ENCODE results near the gene SUGCT. TPM values are rescaled to one million over a fixed set of nuclear protein-coding genes. Genes with fewer than 3 reads are reported as not detected.
A peak's percentile ranks its signal among the peaks of the same experiment; 100 is the strongest.

Gene SUGCT
- total and polyA plus RNA-seq, 2 of the 13 experiments (the other 11 are each of a cell fraction or from before 2014, with no cell fraction given), result 10.1 to 22.2 TPM

- Histone ChIP-seq H3K9me3 (ENCODE audit: low read length) (no peaks in the 10 kb centered on the region), H3K27ac (ENCODE audit: extremely low read length, insufficient read depth, low read length) (peak overlapping the region; percentile 84), H3K4me2 (ENCODE audit: low read depth, low read length) (peak overlapping the region; percentile 59), H3K9ac (ENCODE audit: insufficient read depth, low read depth, low read length) (peak overlapping the region; percentile 53), H3K36me3 (replicated peaks in 1 of 2; ENCODE audit: control insufficient read depth in 1 of 2, insufficient read depth in 2 of 2, low read length in 2 of 2) (no peaks in the 10 kb centered on the region), H3K79me2 (ENCODE audit: insufficient read depth, low read length) (no peaks in the 10 kb centered on the region), H2AFZ (ENCODE audit: low read length) (peak overlapping the region; percentile 51), H4K20me1 (ENCODE audit: insufficient read depth, low read length) (no peaks in the 10 kb centered on the region), H3K27me3 (ENCODE audit: control insufficient read depth in 1 of 2, insufficient read depth in 2 of 2, low read length in 2 of 2) (no peaks in the 10 kb centered on the region), H3K4me3 (replicated peaks in 1 of 3; ENCODE audit: insufficient read depth in 1 of 3, low read depth in 2 of 3, low read length in 3 of 3) (peak overlapping the region in 1 of 3 experiments; percentile 24; a peak in 1 of 6 replicates), H3K4me1 (ENCODE audit: insufficient read depth, low read length) (peaks cover 27% of the 10 kb centered on the region)
- DNase-seq (ENCODE audit: low spot score), result peak; percentile 88
- intact Hi-C loops (cut with micrococcal nuclease; ENCODE audit: unreplicated experiment), result loop anchor here (10.0 kb wide), 1 partner anchor 71 kb away; no protein-coding TSS in a partner anchor
- in situ Hi-C loops (cut with HindIII; ENCODE audit: extremely low pct_ligation_motif_present, low pct_unique_long_range_greater_than_20kb), result no loop called here
- ChIA-PET POLR2A (no interaction called here), CTCF (ENCODE audit: low intra/inter-chr PET ratio, low total read pairs) (no interaction called here)
- FAIRE-seq, result no peak
- BruUV-seq (replicated peaks), result TSS peak; percentile 87
- ATAC-seq, result peak; percentile 96
- WGBS (ENCODE audit: low lambda C conversion rate), result 33% methylated on average over 3 of the region's 3 CpGs
- TF ChIP-seq MAX (IDR thresholded peaks at IDR 0.05) (peak; percentile 26; the same call in 1 of the 2 replicates), ZKSCAN5 (CRISPR knock-in tag; IDR thresholded peaks at IDR 0.05) (no peak), CREBL2 (CRISPR knock-in tag; IDR thresholded peaks at IDR 0.05; ENCODE audit: borderline replicate concordance) (no peak), MXD3 (CRISPR knock-in tag; IDR thresholded peaks at IDR 0.05) (no peak), SPEN (CRISPR knock-in tag; IDR thresholded peaks at IDR 0.05; ENCODE audit: low read depth) (no peak), SALL2 (CRISPR knock-in tag; IDR thresholded peaks at IDR 0.05) (no peak), KDM4B (CRISPR knock-in tag; IDR thresholded peaks at IDR 0.05) (no peak), ARID4A (CRISPR knock-in tag; IDR thresholded peaks at IDR 0.05; ENCODE audit: borderline replicate concordance) (no peak; the same call in 1 of the 2 replicates), ZBTB20 (CRISPR knock-in tag; IDR thresholded peaks at IDR 0.05; ENCODE audit: borderline replicate concordance, low read depth) (no peak), FOXK2 (IDR thresholded peaks at IDR 0.05) (peak; percentile 87), SOX6 (IDR thresholded peaks at IDR 0.05) (no peak), SOX6 (CRISPR knock-in tag; IDR thresholded peaks at IDR 0.05) (peak; percentile 84)
- TF ChIP-seq, protein P1, sequence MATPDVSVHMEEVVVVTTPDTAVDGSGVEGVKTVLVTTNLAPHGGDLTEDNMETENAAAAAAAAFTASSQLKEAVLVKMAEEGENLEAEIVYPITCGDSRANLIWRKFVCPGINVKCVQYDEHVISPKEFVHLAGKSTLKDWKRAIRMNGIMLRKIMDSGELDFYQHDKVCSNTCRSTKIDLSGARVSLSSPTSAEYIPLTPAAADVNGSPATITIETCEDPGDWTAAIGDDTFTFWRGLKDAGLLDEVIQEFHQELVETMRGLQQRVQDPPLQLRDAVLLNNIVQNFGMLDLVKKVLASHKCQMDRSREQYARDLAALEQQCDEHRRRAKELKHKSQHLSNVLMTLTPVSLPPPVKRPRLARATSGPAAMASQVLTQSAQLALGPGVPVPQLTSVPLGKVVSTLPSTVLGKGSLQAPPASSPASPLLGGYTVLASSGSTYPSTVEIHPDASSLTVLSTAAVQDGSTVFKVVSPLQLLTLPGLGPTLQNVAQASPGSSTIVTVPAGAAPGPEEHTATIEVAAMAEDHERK (CRISPR knock-in tag; IDR thresholded peaks at IDR 0.05; ENCODE audit: low read depth), result no peak
- TF ChIP-seq, protein P2, sequence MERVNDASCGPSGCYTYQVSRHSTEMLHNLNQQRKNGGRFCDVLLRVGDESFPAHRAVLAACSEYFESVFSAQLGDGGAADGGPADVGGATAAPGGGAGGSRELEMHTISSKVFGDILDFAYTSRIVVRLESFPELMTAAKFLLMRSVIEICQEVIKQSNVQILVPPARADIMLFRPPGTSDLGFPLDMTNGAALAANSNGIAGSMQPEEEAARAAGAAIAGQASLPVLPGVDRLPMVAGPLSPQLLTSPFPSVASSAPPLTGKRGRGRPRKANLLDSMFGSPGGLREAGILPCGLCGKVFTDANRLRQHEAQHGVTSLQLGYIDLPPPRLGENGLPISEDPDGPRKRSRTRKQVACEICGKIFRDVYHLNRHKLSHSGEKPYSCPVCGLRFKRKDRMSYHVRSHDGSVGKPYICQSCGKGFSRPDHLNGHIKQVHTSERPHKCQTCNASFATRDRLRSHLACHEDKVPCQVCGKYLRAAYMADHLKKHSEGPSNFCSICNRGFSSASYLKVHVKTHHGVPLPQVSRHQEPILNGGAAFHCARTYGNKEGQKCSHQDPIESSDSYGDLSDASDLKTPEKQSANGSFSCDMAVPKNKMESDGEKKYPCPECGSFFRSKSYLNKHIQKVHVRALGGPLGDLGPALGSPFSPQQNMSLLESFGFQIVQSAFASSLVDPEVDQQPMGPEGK (CRISPR knock-in tag; IDR thresholded peaks at IDR 0.05), result peak; percentile 24; the same call in 1 of the 2 replicates
These were observed 269.1 kb downstream of the SUGCT start for GRCh38 chr7:40403703-40404476.
